Stimulated activated memory B cell treated with anti-CD40 and anti-IgM and Interleukin-4, amounts not matched to agents 10 μg/mL and 1 μg/mL and 100 μg/mL, for 72 hours (primary cell): Measurements from ENCODE around the gene PSME2.

ENCODE experiments used
- ATAC-seq: fragments of 150-1000 bp; cut with Tn5 transposase; 2 replicates; pipeline ENCODE4 v1.10.0; 2021
- H3K27ac Mint-ChIP-seq: one replicate; pipeline ENCODE4 v1.8.0; 2022; ENCODE audit warnings: mild to moderate bottlenecking, mixed read lengths
- H3K27me3 Mint-ChIP-seq: one replicate; pipeline ENCODE4 v1.8.0; 2022; ENCODE audit warnings: mixed read lengths
- H3K36me3 Mint-ChIP-seq: one replicate; pipeline ENCODE4 v1.8.0; 2022; ENCODE audit warnings: mixed read lengths
- H3K4me1 Mint-ChIP-seq: one replicate; pipeline ENCODE4 v1.8.0; 2022; ENCODE audit warnings: mixed read lengths
- H3K4me3 Mint-ChIP-seq: one replicate; pipeline ENCODE4 v1.8.0; 2022; ENCODE audit warnings: mild to moderate bottlenecking, moderate library complexity, mixed read lengths
- H3K9me3 Mint-ChIP-seq: one replicate; pipeline ENCODE4 v1.8.0; 2022; ENCODE audit warnings: mixed read lengths

Gene PSME2

GRCh38 chr14:24150061-24150460 is 3.7 kb upstream of the PSME2 start:
- Mint-ChIP-seq H3K4me1 (peaks cover 42% of the 10 kb centered on the region), H3K4me3 (no peak overlapping the region), H3K27me3 (no peaks in the 10 kb centered on the region), H3K9me3 (no peaks in the 10 kb centered on the region), H3K36me3 (peaks cover 30% of the 10 kb centered on the region), H3K27ac (peak overlapping the region; percentile 39)
- no peak for ATAC-seq

GRCh38 chr14:24149302-24149969 is 3.0 kb upstream of the PSME2 start:
- Mint-ChIP-seq H3K36me3 (peaks cover 28% of the 10 kb centered on the region), H3K9me3 (no peaks in the 10 kb centered on the region), H3K4me3 (no peak overlapping the region), H3K27ac (no peak overlapping the region), H3K4me1 (peaks cover 45% of the 10 kb centered on the region), H3K27me3 (no peaks in the 10 kb centered on the region)
- ATAC-seq, result no peak

DNA sequence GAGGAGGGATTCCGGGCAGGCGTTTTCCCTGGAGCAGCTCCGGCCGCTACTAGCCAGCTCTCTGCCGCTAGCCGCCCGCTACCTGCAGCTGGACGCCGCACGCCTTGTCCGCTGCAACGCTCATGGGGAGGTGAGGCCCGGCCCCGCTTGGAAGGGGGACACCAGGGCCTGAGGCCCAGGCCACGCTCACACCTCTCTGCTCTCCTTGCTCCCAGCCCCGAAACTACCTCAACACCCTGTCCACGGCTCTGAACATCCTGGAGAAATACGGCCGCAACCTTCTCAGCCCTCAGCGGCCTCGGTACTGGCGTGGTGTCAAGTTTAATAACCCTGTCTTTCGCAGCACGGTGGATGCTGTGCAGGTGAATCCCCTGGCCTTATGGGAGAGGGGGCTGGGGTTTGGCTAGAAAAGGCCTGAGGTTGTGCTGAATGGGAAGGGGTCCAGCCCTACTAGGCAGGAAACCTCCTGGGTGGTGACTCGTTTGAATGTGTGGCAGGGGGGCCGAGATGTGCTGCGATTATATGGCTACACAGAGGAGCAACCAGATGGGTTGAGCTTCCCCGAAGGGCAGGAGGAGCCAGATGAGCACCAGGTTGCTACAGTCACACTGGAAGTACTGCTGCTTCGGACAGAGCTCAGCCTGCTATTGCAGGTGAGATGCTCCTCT is 1.5 kb upstream of the PSME2 start:
- Mint-ChIP-seq H3K27me3 (no peaks in the 10 kb centered on the region), H3K9me3 (no peaks in the 10 kb centered on the region), H3K27ac (peak overlapping the region; percentile 83), H3K4me1 (peaks cover 53% of the 10 kb centered on the region), H3K4me3 (peak overlapping the region; percentile 90), H3K36me3 (peaks cover 42% of the 10 kb centered on the region)
- no peak for ATAC-seq

GRCh38 chr14:24146978-24147760 is 759 bp upstream of the PSME2 start, which contains the start of gene RNF31:
TSS of gene RNF31 (plus strand) at chr14:24147498. CDS start at chr14:24147699, 201 bp downstream.
- Mint-ChIP-seq H3K4me3 (peak within 1 kb of the TSS; percentile 90), H3K27ac (peak within 1 kb of the TSS; percentile 83), H3K9me3 (no peaks in the 10 kb centered on the region), H3K36me3 (peaks cover 46% of the 10 kb centered on the region), H3K4me1 (peaks cover 58% of the 10 kb centered on the region), H3K27me3 (no peaks in the 10 kb centered on the region)
- peak; percentile 96 for ATAC-seq

- no peak for ATAC-seq
- Mint-ChIP-seq H3K4me3 (peak overlapping the region; percentile 90), H3K36me3 (peaks cover 41% of the 10 kb centered on the region), H3K4me1 (peaks cover 56% of the 10 kb centered on the region), H3K27me3 (no peaks in the 10 kb centered on the region), H3K27ac (peak overlapping the region; percentile 83), H3K9me3 (no peaks in the 10 kb centered on the region)
These were observed 539 bp downstream of the PSME2 start for GRCh38 chr14:24145690-24146452.

DNA sequence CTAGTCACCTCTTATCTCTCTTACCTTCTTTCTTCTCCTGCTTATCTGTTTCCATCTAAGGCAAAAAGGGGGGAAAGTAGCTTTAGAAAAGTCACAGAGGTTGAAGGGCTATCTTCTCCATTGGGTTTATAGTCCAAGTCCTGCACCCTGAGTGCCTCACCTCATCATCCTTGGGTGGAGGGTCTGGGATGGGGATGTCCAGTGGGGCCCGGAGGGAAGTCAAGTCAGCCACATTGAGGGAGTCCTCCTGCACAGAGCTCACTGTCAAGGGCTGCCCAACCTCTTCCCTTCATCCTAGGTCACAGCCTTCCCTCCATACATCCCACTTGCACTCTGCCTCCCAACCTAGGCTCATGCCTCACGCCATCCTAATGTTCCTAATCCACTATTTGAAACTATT is 1.2 kb downstream of the PSME2 start:
- Mint-ChIP-seq H3K27me3 (no peaks in the 10 kb centered on the region), H3K4me3 (peak overlapping the region; percentile 90), H3K36me3 (peaks cover 34% of the 10 kb centered on the region), H3K4me1 (peaks cover 56% of the 10 kb centered on the region), H3K27ac (peak overlapping the region; percentile 83), H3K9me3 (no peaks in the 10 kb centered on the region)
- no peak for ATAC-seq

DNA sequence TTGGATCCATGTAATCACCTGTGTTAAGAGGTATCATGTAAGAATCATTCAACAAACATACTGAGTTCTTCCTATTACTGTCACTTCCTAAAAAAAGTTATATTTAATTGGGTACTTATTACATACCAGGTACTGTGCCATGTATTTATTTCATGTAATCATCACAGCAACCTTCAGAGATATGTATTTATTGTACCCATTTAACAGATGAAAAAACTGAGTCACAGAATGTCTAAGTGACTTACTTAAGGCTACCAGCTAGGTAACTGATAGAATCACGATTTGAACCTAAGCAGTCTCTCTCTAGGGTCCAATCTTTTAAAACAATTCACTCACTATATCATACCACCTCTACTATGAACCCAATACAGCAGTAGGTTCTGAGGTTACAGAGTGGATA is 2.0 kb downstream of the PSME2 start:
- H3K4me1 Mint-ChIP-seq, result peaks cover 56% of the 10 kb centered on the region
- no peak overlapping the region for H3K4me3 Mint-ChIP-seq
- H3K36me3 Mint-ChIP-seq, result peaks cover 32% of the 10 kb centered on the region
- no peaks in the 10 kb centered on the region for H3K9me3 Mint-ChIP-seq
- no peak overlapping the region for H3K27ac Mint-ChIP-seq
- no peaks in the 10 kb centered on the region for H3K27me3 Mint-ChIP-seq
- no peak for ATAC-seq

DNA sequence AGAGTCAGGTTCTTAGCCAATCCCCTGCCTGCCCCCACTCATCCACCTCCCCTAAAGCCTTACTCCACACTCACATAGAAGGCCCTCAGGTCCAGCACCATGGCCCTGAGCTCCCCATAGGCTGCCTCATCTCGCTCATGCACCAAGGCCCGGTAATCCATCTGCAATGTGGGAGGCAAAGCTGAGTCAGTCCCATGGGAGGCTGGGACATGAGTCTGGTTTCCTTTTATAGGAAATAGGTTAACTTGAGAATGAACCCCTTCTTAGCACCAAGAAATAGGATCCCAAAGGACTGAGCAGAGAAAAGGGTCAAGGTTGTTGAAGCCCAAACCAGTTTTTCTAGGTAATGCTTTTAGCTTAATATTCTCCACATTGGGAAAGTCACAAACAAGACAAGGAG is 2.9 kb downstream of the PSME2 start:
- Mint-ChIP-seq H3K4me1 (peaks cover 55% of the 10 kb centered on the region), H3K36me3 (peaks cover 38% of the 10 kb centered on the region), H3K27me3 (no peaks in the 10 kb centered on the region), H3K27ac (no peak overlapping the region), H3K4me3 (no peak overlapping the region), H3K9me3 (no peaks in the 10 kb centered on the region)
- ATAC-seq, result no peak

DNA sequence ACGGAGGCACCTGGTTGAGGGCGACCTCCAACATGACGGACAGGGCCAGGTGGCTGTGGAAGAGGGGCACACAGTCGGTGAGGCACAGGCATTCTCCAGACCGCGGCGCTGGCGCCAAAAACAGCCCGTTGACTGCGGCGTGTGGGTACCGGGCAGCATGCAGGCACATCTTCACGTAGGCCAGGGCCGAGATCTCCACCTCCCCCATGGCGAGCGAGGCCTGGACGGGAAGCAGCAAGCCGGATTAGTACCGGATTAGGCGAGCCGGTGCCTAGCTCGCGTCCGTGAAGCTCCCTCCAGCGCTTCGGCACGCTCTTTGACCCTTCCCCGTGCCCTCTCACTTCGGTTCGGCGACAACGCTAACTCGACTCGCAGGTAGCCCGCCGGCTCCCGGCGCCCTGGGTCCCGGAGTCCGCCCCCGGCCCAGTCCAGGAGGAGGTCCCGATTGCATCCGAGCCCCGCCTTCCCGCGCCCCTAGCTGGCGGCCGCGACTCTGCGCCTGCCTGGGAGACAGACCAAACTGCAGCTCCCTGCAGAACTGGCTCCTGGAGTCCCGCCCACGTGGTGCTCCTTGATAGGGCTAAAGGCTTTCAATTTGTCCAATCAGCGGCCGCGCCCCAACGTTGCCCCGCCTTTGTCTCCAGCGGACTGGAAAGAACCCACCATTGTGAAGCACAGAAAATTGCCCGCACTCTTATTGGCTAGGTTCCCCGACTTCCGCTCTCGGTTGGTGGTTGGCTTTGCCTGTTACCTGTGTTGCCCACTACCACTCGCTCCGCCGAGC is 5.1 kb downstream of the PSME2 start, which contains the start of gene EMC9:
EMC9 (minus strand) TSS at position 495 of the 784 bp plus-strand sequence; CDS start at position 208, 287 bp downstream.
- H3K4me3 Mint-ChIP-seq, result peak within 1 kb of the TSS; percentile 92
- ATAC-seq, result peak; percentile 96
- peaks cover 52% of the 10 kb centered on the region for H3K36me3 Mint-ChIP-seq
- no peaks in the 10 kb centered on the region for H3K9me3 Mint-ChIP-seq
- peak within 1 kb of the TSS; percentile 82 for H3K27ac Mint-ChIP-seq
- H3K27me3 Mint-ChIP-seq, result no peaks in the 10 kb centered on the region
- peaks cover 65% of the 10 kb centered on the region for H3K4me1 Mint-ChIP-seq

GRCh38 chr14:24139272-24139934 is 7.0 kb downstream of the PSME2 start:
- H3K27me3 Mint-ChIP-seq, result no peaks in the 10 kb centered on the region
- peaks cover 60% of the 10 kb centered on the region for H3K4me1 Mint-ChIP-seq
- peak overlapping the region; percentile 7 for H3K27ac Mint-ChIP-seq
- H3K4me3 Mint-ChIP-seq, result peak overlapping the region; percentile 59
- no peaks in the 10 kb centered on the region for H3K9me3 Mint-ChIP-seq
- ATAC-seq, result no peak
- H3K36me3 Mint-ChIP-seq, result peaks cover 42% of the 10 kb centered on the region

GRCh38 chr14:24138396-24139271 is 7.8 kb downstream of the PSME2 start:
- H3K36me3 Mint-ChIP-seq, result peaks cover 36% of the 10 kb centered on the region

GRCh38 chr14:24137529-24138395 is 8.6 kb downstream of the PSME2 start:
- Mint-ChIP-seq H3K27ac (peak overlapping the region; percentile 82), H3K9me3 (no peaks in the 10 kb centered on the region), H3K4me3 (no peak overlapping the region), H3K36me3 (peaks cover 28% of the 10 kb centered on the region), H3K27me3 (no peaks in the 10 kb centered on the region), H3K4me1 (peaks cover 54% of the 10 kb centered on the region)
- no peak for ATAC-seq

More at GRCh38 chr14:24138396-24139271, 7.8 kb downstream of the PSME2 start:
- ATAC-seq, result no peak
- Mint-ChIP-seq H3K27me3 (no peaks in the 10 kb centered on the region), H3K9me3 (no peaks in the 10 kb centered on the region), H3K4me3 (peak overlapping the region; percentile 59), H3K27ac (peak overlapping the region; percentile 7), H3K4me1 (peaks cover 54% of the 10 kb centered on the region)
